CD1c-positive myeloid dendritic cell (primary cell): ENCODE measurements around the gene APEH.
A peak's percentile ranks its signal among the peaks of the same experiment; 100 is the strongest.

Experiments
- DNase-seq: peaks from one replicate; pipeline ENCODE4 v3.0.0-alpha.2; 2016; ENCODE audit errors: extremely low spot score

Gene APEH

DNA sequence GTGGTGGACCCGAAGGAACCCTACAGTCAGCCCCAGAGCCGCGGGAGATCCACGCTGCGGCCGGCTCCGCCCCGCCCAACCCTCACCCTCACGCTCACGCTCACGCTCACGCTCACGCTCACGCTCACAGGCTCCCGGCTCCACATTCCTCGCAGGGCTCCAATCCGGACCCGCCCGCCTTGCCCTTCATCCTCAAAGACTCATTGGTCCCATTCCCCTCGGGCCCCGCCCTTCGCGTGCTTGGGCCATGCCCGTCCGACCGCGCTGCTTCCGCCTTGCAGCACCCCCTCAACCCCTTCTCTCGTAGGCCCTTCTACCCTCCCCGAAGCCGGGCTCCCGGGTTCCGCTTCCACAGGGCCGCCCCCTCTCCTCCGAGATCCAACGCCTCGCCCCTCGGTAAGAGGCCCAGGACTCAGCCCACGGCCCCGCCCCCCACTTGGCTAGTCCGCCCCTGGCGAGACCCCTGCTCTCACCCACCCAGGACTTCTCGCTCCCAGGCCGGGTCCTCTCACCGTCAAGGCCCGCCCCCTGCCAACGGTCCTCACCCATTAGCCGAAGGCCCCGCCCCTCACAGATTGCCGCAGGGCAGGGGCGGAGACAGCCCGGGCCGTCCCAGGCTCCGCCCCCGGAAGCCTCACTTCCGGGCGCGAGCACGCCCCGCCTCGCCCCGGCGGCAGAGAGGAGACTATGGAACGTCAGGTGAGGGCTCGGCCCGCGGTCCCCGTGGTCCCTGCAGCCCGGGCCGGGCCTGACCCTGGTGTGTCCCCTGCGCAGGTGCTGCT lies at the start of gene APEH:
Gene APEH, plus strand, starts transcription at position 637 of the 782 bp plus-strand sequence. Its CDS starts 51 bp downstream, at position 688.
- peak; percentile 98 for DNase-seq

DNA sequence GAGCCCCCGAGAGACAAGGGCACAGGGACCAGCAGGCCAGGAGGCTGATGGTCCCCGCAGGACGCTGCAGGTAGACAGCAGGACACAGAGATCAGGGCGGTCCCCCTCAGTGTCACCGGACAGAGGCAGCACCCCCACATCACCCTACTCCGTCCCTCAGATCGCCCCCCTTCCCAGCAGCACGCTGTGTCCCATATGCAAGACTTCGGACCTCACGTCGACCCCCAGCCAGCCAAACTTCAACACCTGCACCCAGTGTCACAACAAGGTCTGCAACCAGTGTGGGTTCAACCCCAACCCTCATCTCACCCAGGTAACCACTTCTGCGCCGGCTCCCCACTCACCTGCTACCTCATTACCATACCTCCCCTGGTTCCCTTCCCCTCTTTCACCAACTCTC lies 49.1 kb upstream of the APEH start:
- no peak for DNase-seq

DNA sequence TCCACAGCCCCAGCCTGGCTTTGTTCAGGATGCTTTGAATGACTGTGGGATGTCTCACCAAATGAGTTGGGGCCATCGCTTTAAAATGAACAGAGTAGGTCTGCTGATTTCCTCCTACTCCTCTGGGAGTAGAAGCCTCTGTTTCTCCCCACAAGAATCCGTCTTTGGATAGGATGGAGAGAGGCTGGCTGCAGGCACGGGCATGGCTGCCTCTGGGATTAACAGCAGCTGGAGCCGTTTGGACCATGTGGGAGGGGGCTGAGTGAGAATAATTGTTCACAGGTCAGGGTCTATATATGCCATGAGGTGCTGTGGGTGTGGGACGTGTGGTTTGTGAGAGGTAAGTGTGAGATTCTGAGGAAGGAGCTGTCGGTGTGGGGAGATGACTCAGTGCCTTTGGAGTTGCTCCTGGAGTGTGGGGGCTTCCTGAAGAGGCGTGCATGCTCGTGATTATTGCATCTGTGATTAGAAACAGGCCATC lies 48.0 kb upstream of the APEH start:
- DNase-seq: no peak

DNA sequence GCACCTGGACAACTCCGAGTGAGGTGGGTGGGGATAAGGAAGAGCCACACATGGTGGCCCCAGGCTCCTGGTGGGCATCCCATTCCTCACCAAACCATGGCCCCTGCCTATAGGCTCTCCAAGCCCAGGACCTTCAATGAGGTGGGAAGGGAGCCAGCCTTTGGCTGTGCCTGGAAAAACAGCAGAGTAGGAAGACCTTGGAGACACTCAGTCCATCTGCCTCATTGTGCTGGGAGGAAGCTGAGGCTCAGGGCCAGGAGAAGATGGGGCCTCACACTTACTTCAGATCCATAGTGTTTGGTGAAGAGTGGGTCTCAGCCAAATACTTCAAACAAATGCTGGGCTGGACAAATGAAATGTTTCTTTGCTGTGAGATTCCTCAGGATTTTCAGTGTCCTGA lies 47.4 kb upstream of the APEH start:
- DNase-seq: no peak

DNA sequence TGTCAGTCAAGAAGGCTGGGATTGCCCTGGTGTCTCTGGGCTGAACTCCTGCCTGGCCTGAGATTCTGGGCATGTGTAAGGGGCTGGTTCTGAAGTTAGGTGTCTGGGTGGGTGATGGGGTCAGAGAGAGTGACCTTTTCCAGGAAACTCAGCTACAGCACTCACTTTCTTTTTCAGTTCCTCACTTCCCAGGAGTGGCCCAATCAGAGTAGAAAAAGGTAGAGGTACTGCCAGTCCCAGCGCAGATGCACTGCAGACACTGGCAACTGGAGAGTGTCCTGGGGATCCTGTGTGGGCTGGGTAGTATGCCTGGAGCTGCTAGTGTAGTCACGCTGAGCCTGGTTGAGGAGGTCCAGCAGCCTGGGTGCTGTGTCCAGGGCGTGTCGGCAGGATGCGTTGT lies 46.5 kb upstream of the APEH start:
- no peak for DNase-seq

DNA sequence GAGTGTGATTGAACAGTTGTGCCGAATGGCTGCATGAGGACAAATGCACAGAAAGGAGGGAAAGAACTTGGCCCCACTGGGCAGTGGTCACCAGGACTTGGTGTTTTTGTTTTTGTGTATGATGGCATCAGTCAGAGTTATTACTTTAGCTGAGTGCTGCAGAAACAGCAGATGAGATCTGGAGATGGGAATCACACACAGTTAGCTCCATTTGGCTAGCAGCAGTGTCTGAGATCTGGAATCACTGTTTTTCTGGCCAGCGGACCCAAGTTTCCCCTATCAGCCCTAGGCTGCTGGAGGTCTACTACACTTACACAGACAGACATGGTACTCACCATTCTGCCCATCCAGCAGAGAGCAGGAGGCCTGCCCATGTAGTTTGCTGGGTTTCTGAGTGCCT lies 45.9 kb upstream of the APEH start:
- no peak for DNase-seq

DNA sequence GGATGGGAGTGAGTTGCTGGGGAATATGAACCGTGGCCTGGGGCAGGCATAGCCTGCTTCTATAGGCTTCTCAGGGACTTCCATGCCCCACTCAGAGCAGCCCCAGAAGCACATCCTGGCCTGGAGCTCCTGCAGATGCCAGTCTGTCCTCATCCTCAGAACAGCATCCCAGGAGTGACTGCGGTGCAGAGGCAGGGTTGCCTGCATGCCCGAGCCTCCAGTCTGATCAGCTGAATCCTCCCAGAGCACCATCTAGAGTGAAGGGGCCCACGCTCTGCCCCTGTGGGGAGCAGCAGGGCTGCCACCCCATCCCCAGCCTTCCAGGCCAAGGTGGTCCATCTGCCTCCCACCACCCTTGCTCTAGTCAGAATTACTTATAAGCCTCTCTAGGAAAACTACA lies 44.7 kb upstream of the APEH start:
- no peak for DNase-seq

DNA sequence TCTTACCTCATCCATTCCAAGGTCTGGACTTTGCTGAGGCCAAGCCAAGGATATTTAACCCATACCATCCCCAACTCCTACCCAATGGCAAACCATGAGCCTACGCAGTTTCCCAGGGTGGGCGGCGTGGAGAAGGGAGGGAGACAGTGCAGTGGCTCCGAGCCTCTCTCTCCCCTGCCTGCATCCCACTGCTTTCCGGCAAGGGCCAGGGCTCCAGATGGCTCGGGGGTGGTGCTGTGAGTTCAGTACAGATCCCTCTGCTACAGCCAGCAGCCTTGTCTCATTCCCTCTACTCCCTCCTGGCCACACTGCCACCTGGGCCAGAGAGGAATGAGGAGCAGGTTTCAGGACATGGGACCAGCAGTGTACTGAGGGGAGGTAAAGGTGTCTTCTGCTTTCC lies 44.3 kb upstream of the APEH start:
- no peak for DNase-seq

DNA sequence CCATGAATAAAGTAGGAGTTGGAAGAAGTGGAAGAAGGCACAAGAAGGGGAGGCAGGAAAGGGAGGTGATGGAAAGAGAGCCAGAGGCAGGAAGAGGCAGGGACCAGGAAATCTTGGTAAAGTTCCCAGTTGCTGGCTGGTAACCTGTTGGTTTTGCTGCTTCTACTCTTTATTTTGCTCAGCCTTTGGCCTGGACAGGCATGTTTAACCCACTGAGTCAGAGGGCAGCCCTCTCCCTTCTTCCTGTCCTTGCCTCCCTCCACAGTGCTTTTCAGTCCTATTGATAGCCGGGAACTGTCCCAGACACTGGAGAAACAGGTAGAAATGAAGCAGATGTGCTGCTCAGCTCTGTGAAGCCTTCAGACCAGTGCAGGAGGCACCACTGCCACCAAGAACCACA lies 43.4 kb upstream of the APEH start:
- no peak for DNase-seq

DNA sequence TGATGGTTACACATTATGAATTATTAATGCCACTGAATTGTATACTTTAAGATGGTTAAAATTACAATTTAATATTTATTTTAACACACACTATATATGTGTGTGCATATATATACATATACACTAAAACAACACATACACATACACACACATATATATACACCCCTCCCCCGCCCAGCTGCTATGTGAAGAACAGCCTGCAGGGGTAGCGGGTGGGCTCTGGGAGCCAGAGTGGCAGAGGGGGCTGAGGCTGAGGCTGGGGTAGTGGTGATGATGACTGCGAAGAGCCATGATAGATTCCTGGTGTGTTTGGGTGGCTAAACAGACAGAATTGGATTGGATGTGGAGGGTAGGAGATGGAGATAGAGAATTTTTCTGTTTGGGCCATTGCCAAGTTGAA lies 39.4 kb upstream of the APEH start:
- DNase-seq: no peak

DNA sequence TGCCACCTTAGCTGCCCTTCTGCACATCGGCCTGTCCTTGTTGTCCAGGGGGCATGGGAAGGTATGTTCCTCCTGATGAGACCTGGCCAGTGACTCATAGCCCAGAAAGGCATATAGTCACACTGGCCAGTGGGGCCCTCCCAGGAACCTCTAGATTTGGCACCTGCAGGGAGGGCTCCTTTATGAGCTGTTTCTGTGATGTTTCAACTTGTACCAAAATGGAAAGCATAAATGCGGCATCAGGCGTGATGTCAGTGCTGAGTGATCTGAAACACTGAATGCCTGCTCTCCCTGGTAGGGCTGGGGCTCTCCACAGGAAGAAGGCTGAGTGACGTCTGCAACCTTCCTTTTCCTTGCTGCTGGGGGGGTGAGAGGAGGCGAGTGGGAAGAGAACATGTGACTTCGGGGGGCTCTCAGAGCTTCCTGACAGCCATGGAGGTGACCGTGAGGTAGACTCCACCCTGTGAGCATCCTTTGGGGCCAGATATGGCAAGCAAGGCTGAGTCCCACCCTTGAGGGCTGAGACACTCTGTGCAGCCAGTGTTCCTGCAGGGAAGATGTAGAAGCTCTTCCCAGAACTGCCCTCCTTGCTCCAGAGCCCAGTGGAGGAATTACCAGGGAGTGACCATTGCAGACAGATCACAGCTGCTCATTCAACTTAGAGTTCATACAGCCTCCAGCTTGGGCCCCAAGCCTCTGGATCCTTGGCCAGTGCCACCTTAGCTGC lies 37.1 kb upstream of the APEH start:
- no peak for DNase-seq

DNA sequence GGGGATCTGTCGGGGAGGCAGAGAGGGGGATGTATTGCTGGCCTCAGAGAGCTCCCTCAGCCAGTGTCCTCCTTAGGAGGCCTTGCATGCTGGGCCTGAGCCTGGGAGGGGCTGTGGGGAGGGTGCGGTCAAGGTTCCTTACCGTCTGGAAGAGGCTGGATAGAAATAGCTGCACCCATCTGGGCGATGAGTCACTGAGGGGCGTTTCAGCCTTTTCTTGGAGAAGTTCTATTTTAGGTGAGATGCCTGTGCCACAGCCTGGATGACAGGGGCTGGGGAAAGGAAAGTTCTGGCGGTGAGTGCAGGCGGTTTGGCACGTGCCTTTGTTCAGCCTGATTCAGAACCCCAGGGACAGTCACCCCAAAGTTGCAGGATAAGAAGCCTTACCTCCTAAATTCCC lies 35.7 kb upstream of the APEH start:
- DNase-seq: no peak

DNA sequence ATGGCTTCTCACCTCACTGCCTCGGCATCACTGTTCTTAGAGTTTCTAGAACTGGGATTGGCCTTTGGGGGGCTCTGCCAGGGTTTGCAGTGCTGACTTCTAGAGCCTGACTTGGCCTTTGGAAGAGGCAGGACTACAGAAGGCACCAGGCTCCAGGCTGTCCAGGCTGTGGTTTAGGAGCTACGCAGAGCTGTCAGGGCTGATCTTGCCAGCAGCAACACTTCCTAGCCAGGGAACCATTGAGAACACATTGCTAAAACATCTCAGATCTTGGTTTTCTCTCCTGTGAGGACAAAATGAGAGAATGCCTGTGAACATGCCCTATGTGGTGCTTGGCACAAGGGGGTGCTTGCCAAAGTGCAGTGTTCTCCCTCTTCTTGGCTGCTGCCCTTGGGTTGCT lies 34.6 kb upstream of the APEH start:
- no peak for DNase-seq

DNA sequence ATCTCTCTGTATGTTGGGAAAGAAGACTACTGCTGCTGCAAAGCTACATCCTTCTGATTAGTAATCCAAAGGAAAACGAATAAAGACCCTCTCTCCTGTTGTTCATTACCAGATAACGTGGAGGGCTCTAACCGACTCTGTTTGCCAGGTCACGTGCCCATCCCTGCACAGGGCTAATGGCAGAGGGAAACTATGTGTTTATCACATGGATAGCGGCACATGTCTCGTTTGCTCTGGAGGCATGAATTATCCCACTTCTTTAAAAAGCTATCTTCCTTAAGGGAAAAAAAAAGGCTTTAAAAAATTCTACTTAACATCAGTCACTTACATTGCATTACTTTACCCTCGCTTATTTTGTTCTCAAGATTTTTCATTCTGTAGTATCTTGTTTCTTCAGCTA lies 32.9 kb upstream of the APEH start:
- no peak for DNase-seq

DNA sequence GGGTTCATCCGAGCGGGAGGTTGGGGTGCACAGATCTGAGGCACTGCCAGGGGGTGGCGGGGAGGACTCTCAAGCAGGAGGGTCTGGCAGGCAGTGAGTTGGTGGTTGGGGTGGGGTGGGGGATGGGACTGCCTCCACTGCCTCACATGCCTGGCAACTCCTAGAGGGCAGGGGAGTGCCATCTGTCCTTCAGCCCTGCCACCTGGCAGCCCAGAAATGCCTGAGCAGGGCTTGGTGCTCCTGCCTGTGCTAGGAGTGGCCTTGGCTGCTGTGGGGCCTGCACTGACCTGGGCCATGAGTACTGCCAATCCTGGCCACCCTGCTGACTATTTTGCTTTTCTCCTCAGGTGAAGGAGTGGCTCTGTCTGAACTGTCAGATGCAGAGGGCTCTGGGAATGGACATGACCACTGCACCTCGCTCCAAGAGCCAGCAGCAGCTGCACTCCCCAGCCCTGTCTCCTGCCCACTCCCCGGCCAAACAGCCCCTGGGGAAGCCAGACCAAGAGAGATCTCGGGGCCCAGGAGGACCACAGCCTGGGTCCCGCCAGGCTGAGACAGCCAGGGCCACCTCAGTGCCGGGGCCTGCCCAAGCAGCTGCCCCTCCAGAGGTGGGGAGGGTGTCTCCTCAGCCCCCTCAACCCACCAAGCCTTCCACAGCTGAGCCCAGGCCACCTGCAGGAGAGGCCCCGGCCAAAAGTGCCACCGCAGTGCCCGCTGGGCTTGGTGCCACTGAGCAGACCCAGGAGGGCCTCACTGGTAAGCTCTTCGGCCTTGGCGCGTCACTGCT lies 32.0 kb upstream of the APEH start:
- no peak for DNase-seq

DNA sequence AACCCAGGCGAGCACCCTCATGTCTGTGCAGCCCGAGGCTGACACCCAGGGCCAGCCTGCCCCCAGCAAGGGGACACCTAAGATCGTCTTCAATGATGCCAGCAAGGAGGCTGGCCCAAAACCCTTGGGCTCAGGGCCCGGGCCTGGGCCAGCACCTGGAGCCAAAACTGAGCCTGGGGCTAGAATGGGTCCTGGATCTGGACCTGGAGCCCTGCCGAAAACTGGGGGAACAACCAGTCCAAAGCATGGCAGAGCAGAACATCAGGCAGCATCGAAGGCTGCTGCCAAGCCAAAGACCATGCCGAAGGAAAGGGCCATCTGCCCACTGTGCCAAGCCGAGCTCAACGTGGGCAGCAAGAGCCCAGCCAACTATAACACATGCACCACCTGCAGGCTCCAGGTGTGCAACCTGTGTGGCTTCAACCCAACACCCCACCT lies 31.4 kb upstream of the APEH start:
- no peak for DNase-seq

DNA sequence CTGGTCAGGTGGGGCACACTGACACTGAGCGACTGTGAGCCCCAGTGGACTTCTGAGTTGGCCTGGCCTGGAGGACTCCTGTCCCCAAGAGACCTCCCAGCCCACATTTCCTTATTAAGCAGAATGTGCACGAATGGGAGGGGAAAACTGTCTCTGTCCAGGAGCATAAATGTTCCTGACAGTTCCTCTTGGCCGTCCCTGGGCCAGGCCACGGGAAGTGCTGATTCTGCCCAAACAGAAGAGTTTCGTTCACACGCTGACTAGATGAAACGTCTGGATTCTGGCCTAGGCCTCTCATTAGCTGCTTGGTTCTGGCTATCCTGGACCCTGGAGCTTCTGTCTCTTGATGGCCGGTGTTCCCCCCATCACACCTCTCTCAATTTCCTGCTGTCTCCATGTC lies 29.5 kb upstream of the APEH start:
- DNase-seq: no peak

DNA sequence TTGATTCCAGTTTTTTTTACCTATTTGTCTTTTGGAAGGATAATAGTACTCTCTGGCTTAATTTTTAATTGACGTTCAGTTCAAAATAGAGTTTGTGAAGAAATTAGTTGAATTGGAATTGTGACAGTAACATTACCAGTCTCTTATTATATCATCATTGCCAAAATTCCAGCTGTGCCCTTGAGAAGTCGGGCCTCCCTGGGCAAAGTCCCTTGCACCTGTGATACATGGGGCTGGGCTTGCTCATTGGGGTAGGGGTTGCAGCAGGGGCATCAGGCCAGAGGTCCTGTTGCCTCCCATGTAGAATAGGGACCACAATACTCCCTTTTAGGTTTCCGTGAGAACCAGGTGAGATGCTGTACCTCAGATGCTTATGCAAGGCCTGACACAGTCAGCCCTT lies 27.9 kb upstream of the APEH start:
- no peak for DNase-seq

DNA sequence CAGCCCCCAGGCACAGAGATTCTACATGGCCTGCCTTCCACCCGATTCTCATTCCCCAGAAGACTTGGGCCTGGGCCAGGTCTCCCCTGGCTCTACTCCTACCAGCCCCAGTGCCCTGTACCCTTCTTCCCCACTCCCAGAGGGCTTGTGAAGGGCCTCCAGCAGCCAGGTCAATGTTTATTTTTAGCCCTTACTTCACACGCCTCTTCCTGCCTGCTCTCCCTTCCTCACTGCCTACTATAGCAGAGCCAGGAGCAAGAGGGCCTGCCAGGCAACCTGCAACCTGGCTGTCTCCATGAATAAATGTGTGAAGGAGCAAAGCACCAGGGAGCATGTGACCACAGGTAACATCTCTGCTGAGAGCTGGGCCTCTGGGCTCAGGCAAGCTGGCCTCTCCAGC lies 26.4 kb upstream of the APEH start:
- DNase-seq: no peak

DNA sequence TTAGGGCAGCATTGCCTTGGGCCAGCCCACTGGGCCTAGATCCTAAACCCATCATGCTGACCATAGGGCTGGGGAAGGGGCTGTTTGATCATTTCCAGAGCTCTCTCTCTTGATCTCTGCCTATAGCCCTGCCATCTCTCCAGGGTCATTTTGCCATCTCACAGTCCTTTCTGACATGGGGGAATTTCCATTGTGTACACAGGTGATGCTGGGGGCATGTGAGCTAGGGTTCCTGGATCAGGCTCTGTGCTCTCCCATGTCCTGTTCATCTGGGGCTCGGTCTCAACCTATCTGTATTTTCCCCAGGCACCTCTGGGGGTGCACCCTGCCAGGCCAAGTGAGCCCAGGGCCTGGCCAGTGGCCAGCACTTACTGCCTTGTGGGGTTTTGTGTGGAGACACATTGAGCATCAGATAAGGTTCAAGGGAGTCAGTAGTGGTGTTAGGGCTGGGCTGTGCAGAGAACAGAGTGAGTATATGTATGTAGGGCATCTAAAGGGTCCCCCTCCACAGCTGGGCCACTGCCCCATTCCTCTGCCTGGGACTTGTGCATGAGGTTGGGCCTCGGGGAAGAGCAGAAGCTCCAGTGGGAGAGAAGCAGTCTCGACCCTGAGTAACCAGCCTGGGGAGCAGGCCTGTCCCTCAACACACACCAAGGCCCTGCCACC lies 25.7 kb upstream of the APEH start:
- no peak for DNase-seq

DNA sequence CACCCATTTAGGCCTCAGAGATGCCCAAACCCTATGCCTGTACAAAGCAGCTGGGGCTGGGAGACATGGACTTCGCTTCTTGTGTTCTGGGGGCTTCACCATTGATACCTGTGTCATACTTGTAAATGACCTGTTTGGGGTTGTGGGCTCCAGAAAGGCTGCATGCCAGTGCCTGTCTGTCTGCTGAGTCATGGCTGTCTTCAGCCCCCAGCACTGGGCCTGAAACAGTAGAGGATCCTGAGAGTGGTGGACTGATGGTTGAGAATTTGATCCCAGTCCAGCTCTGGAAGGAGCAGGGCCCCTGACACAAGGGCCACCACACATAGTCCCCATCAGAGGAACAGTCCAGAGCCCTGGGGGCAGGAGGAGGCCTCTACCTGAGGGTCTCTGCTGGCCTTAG lies 24.6 kb upstream of the APEH start:
- DNase-seq: no peak

DNA sequence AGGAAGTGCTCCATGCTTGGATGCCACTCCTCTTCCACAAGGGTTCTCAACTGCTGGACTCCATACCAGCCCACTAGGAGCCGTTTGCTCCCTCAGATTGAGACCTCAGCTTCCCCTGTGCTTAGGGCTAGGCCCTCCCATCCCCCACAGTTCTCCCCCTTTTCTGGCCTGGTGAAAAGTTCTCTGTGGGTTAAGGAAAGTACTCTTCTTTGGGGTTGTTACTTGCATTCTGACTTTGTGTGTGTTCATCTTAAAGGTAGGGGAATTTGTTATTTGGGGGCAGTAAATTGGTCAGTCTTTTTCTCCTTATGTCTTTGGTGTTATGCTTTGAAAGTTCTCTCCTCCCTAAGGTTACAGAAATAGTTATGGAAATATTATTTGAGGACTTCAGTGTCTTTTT lies 24.0 kb upstream of the APEH start:
- DNase-seq: no peak
